Measurements from ENCODE around the gene KAZN.

KAZN gene

DNA sequence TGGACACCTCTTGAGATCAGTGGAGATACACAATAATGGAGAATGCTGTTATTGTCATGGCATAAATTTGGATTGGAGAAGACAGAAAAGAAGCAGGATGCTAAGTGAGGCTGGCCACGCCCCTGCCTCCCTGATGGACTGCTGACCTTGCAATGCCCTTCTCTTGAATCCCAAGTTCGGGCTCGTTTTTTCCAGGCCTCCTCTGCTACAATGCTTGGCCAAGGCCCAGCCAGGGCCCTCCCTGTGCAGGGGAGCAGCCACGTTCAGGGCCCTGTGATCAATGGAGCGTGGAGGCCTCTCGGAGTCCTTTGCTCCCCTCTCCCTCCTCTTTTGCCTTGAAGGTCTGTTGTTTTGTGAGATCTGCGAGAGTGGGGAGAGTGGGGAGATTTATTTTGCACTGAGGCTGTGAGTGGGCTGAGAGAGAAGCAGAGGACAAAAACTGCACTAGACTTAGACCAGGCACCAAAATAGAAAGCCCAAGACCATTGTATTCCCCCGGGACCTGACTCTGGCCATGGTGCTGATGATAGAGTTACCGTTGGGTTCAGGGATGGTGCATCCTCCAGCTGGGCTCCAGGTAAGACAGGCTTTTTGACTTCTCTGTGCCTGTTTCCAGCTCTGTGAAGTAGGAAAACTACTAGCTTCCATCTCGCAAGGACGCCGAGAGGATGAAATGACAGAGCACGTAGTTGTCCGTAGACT is 268.6 kb downstream of the KAZN start:
- no peak for DNase-seq

DNA sequence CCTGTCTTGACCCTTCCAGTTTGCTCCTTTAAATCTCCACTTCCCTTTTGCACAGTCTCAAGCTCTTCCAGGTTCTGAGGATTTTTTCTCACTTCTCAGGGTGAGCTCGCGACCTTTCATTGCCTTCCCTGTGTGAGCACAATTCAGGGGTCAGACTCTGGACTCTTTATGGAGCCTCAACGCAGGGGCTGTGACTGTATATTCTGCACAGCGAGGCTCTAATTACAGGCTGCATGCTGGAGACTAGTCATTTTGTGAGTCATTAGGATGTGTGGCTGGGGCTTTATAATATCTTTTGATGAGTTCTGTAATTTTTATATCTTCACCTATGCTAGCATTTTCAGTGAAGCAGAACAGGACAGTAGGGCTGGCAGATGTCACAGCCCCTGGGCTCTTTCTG is 270.7 kb downstream of the KAZN start:
- DNase-seq: no peak

DNA sequence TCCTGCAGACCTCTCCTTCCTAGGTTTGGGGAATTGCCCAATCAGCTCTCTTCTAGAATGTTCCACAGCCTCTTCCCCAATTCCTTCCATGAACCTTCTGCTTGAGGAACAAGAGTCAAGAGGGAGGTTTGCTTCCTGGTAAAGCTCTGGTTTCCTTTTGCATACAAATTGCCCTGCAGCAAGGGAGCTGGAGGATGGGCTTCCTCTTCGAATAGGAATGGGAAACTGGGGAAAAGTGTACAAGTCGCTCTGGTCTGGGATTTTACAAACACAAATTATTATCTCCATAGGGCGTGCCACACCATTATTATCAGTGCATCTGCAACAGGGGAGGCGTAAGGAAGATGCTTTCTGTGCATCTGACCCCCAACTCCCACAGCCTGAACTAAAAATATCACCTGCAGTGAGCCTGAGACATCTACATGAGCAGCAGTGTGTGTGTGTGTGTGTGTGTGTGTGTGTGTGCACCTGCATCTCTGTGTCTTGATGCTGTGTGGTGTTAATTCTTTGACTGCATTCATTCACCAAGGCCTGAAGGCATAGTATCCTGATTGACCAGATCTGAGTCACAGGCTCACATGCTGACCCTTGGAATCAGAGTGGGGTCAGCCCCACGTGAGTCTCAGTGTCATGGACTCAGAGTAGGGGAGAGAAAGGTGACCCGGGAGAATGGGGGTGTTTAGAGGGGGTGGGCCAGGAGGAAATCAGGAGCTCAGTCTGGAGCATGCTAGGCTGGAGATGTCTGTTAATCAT is 272.9 kb downstream of the KAZN start:
- DNase-seq: peak in 2 of 3 donors; percentile 22 to 39

DNA sequence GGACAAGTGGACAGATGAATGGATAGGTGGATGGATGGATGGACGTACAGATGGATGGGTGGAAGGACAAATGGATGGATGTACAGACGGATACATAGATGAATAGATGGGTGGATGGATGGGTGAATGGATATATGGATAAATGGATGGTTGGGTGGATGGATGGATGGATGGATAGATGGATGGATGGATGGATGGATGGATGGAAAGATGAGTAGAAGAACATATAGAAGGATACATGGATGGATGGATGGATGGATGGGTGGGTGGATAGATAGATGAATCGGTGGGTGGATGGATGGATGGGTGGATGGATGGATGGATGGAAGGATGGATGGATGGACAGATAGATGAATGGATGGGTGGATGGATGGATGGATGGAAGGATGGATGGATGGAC is 274.3 kb downstream of the KAZN start:
- DNase-seq: no peak

DNA sequence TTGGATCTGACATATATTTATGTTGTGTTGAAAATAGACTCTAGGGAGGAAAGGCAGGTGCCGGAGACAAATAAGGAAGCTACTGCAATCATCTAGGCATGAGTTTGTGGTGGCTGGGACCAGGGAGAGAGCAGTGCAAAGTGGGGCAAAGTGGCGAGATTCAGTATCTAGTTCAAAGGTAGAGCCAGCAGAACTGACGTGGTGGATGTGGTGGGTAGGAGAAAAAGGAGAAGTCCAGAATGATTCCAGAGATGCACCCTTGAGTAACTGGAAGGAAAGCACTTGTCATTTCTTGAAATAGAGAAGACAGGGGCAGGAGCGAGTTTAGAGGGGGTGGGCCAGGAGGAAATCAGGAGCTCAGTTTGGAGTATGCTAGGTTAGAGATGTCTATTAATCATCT is 275.2 kb downstream of the KAZN start:
- peak; percentile 69 to 81 (median 74) for DNase-seq

DNA sequence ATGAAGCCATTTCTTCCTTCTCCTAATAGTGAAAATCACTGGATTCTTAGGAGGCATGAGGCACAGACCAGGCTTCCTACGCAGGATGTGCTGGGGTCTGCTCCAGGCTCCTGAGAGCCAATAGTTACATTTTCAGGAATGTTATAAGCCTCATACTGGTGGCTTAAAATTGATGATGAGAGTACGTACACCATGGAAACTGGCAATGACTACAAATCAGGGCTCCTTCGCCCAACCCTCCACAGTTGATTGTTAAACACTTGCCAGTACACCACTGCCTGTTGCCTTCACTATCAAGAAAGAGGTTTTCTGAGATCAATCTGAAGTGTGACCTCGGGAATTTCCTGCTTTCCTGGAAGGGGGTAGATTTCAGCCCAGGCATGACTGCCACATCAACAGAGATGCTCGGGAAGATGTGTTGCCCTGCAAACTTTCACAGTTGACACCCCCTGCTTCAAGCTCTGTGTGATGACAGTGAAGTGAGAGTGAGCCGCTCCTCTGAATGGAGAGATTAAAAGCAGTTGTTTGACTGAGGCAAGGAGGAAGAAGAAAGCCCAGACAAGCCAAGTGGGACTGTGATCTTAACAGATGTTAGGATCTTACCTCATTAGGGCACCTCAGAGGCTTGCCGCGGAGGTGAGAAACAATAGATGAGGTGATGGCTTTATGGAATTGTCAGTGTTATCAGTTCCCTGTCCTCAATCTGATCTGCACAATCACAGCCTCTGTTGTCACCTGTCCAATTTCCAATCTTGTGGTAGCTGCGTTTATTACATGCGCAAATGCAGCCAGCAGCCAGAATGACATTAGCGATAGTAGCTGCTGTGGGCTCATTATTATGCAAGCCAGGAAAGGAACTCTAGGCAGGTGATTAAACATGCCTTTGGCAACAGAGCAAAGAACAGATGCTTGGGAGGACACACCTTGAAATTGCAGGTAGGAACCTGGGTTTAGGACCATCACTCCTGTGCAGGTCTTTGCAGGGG is 277.3 kb downstream of the KAZN start:
- no peak for DNase-seq

DNA sequence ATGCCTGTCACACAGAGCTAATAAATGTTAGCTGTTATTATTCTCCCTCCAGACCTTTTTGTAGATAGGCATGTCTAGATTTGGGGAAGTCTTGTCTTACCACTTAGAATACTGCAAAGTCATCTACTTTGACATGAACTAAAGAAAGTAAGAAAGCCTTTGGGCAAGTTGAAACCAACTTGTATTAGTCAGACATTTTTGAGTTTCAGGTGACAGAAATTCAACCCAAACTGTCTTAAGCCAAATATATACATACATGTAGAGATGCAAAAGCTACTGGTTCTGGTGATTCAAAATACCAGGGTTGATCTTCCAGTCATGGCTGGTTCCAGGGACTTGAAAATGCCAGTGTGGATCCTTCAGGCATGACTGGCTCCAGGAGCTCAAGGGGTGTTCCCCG is 278.3 kb downstream of the KAZN start:
- DNase-seq: no peak

DNA sequence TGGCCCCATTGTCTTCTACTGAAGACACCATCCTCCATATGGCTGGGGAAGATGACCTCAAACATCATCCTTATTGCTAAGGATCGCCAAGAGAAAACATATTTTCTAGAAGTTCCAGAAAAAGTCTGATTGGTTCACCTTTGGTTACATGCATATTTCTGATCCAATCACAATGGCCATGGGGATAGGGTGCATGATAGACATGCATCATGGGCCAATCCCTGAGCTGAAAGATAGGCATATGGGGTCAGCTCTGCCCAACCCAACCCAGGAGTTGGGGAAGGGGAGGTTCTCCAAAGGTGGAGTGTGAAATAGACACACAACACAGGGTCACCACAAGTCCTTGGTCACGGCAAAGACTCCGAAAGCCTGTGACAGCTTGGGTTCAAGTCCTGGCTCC is 278.7 kb downstream of the KAZN start:
- DNase-seq: no peak

DNA sequence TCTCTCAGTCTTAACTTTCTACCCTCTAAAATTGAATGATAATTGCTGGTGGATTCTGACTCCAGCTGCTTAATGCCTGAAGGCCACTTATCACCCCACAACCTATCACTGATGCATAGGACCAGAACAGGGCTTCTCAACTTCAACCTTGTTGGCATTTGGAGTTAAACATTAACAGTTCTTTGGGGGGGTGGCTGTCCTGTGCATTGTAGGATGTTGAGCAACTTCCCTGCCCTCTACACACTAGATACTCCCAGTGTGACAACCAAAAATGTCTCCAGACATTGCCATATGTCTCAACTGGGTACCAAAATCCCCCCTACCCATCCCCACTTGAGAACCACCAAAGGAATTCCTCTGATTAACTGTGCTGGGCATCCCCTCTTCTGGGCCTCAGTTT is 279.6 kb downstream of the KAZN start:
- no peak for DNase-seq

DNA sequence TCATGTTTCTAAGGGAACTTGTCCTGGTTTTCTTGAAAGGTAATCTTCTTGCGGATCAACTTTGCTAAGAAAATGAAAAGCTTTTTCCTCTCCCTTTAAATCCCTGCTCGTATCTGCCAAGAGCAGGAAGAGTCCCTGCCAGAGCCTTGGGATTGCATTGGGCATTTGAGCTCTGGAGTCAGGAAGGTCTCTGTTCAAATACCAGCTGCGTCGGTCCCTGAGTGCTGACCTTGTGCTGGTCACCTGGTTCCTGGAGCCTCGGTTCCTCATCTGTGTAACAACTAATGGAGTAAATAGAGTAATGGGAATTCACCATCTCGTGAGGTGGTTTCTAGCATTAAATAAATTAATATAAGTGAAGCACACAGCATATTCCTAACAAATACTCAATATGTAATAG is 280.5 kb downstream of the KAZN start:
- no peak for DNase-seq

DNA sequence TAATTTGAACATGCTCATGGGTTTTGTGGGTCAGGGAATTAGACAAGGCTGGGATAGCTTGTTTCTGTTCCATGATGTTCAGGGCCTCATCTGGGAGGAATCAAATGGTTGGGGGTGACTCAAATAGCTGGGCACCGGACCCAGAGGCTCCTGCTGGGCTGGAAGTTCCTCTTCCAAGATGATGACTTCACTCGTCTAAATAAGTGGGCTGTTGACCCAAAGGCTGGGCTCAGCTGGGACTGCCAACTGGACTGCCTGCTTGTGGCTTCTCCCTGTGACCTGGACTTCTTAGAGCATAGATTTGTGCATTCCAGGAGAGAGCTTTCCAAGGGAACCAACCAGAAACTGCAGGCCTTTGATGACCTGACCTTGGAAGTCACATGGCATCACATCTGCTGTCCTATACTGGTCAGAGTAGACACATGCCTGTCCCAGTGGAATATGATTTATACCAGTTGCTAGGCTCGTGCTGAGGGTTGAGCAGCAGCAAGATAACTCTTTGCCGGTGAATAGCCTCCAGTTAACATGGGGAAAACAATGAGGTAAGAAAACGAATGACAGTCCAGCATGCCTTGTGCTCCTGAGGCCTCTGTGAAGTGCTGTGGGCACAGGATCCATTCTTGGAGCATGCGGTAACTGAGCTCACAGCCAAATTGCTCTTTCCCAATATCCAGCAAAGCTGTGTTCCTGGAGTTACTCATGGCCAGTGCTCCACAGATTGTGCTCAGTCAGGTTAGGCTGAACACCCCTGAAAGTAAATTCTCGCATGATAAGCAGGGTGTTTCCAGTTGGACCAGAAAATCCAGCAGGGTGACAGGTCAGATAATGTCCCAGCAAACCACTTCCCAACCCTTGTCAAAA is 282.2 kb downstream of the KAZN start:
- DNase-seq: peak; percentile 48 to 67 (median 55)

DNA sequence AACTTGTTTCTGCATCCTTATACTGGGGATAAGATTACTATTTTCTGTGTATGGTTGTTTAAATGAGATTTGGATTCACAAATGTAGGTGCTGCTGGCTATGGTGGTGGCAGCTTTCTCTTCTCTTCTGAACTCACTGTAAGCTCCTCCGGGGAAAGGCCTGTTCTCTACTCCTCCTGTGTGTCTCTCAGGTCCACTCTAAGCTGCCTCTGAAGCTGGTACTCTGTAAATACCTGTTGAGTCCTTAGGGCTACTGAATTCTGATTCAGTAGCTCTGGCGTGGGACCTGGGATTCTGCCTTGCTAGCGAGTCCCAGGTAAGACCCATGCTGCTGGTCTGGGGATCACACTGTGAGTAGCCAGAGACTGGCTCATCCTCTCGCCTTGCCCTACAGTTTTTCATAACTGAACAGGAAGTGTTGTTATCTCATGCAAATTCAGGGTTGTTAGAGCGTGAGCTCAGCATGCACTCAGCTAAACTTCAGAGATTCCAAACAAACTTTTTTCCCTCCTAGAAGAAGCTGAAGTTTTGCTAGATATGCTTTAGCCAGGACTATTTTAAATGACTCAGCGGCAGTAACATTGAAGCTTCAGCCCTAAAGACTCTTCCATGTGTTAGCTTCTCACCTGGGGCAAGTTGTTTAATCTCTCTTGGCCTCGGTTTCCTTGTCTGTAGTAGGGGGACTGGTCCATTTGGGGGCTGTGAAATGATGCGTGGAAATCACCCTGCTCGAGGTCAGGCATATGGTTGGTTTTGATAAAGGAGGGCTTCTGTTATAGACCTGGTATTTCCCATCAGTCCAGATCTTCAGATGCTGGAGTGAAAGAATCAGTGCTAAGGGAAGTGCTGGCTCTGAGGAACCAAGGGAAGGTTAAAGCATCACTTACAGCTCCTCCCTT is 283.5 kb downstream of the KAZN start:
- DNase-seq: peak in 2 of 3 donors; percentile 6 to 36

DNA sequence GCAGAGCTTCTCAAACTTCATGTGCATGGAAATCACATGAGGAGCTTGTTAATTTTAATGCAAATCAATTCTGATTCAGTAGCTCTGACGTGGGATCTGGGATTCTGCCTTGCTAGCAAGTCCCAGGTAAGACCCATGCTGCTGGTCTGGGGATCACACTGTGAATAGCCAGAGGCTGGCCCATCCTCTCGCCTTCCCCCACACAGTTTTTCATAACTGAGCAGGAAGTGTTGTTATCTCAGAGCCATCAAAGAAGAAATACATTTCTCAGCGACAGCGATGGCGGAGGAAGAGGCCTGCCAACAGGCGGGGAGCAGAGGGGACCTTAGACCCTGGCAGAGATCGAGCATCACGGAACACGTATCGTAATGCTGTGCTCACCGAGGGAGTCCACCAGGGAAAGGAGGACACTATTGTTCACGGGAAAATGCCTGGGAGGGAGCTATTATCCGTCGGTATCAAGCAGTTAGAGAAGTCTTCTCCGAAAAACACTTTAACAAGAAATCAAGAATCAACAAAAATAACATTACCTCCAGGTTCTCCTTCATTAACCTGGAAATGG is 286.2 kb downstream of the KAZN start:
- no peak for DNase-seq

DNA sequence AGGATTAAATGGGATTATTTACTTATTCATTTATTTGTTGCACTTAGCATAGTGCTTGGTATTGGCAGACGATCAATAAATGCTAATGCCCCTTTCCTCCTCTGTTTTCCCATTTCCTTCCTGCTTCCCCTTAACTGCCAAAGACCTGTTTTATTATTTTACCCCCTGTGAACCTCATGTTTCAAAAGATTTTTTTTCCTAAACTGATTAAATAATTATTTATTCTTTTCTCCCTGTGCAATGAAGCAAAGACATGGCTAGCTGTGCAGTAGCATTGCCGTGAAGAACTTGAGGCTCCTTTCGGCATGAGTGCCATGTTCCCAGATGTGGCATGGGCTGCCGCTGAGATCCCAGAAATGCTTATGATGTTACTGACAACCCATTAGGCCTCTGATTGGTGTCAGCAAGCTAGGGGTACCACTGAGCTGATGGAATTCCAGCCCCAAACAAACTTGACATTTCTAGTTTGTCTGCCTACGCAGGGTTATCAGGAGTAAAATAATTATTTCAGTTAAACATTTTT is 288.6 kb downstream of the KAZN start:
- DNase-seq: no peak

DNA sequence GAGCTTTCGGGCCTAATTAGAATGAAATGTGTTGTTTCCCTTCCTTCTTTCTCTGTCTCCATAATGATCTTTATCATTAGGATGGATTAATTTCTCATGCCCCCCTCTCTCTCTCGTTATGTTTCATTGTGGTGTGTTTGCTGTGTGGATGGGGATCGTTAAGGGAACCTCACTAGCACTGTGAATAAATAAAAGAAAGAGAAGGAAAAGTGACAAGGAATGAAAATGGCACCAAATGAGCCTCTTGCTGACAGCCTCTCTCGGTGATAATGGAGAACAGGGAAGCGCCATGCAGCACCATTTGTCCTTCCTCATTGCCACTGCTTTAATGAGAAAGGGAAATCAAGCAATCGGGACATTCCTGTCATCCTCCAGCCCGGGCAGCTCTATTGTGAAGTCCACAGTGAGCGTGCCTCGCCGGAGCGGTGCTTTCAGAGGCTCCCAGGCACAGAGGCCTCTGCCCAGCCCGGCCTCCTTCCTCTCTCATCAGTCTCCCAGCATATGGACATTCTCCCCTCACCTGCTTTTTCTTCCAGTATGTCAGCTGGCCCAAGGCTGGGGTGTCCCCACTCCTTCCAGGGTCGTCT is 289.4 kb downstream of the KAZN start:
- DNase-seq: no peak

DNA sequence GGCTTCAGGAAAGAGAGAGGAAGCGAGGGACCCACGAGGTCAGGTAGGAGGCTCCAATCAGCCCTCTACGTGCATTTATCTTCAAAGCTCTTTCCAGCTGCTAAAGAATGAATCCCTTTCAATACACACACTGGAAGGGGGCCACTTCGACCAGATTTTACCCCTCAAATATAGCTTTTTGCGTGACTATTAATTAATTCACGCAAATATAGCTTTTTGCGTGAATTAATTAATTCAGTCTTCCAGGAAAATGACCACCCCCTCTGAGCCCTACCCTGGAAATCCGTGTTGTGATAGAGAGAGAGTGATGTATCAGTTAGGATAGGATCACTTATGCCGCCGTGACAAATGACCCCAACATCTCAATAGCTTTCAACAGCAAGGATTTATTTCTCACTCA is 289.9 kb downstream of the KAZN start:
- no peak for DNase-seq

DNA sequence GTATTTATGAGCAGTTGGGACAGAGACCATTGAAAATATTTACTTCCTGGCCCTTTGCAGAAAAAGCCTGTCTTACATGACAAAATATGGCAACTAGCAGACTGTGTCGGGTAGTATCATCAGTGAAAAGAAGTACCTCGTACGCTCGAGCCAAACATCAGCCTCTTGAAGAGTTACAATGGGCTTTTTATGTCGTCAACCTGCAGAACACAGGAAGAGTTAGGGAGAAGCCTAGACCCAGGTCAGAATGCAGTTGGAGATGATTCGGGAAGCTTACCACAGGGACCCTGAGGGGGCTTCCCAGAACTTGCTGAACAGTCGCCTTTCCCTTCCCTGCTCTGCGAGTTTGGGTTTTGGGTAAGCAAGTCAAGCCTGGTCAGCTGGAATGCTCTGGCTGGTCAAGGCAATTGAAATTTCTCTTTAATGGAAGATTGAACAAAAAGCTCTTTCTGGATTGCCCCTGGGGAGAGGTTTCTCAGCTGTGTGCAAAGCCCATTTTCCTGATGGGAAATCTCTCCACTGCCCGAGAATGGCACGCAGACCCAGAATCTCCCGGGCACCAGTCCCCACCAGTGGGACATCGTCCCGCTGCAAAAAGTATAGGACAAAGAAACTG is 291.4 kb downstream of the KAZN start:
- DNase-seq: no peak

DNA sequence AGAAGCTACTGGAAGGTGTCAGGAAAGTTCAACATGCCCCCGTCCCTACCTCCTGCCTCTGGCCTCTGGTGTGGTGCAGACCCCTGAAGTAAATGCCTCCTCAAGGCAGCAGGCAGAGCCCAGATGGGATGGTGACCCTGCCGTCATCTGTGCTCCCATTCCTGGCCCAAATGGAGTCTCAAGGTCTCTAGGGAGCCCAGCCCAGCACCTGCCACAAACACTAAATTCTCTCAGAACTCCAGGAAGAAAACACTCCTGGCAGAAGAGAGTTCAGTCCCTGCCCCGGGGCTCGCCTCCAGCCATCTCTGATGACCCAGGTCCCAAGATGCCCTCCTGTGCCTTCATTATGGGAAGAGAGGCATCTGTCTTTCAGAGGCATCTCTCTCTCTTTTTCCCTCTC is 293.5 kb downstream of the KAZN start:
- DNase-seq: no peak

DNA sequence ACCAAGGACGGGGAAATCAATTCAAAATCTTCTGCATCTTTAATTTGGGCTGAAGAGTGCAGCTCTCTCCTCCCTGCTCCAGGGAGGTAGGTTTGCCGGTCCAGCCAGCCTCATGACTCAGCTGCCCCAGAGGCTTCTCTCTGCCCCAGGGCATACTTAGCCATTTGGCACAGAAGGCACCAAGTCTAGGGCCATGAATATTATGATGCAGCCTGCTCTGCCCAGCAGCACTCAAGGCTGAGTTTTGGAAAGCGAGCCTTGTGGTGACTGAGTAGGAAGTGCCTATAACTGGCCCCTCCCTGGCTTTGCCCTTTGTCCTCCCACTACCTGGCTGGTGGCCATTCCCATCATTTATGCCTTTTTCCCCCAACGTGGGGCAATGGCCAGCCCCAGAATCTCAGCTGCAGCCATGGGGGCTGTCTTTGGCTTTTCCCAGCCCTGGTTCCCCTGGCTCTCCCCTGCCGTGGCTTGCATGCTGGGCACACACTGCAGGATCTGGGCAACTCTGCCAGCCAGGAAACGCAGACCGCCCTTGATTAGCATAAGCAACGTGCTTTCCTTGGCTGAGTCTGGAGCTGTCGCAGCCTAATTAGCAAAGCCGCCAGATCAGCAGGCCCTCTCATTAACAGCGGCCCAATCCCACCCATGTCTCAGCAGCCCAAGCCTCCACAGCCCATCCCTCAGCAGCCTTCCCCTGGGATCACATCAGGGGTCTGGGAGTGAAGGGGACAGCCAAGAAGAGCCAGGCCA is 296.5 kb downstream of the KAZN start:
- no peak for DNase-seq
